ENCODE measurements around the gene DMD.

Gene DMD

GRCh38 chrX:32176510-32176909 is 1034.8 kb downstream of the DMD start:
- no peak for DNase-seq

DNA sequence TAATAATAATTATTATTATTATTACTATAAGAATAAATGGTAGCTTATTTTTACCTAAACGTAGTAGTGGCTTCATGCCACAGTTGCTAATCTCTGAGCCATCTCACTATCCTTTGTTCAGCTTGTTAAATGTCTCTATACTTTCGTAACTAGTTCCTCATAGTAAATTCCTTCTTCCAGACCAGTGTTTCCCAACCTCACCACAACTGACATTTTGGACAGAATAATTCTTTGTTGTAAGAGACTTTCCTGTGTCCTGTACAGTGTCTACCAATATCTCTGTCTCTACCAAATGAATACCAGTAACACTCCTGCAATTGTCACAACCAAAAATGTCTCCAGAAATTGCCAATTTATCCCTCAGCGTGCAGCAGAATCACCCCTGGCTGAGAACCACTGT is 1040.9 kb downstream of the DMD start:
- DNase-seq = no peak

GRCh38 chrX:32155044-32155638 is 1056.2 kb downstream of the DMD start:
- DNase-seq = no peak

GRCh38 chrX:32153585-32153984 is 1057.8 kb downstream of the DMD start:
- DNase-seq = no peak

GRCh38 chrX:32150141-32150540 is 1061.2 kb downstream of the DMD start:
- no peak for DNase-seq

- DNase-seq = no peak
Measured at GRCh38 chrX:32141841-32142240, 1069.5 kb downstream of the DMD start.

DNA sequence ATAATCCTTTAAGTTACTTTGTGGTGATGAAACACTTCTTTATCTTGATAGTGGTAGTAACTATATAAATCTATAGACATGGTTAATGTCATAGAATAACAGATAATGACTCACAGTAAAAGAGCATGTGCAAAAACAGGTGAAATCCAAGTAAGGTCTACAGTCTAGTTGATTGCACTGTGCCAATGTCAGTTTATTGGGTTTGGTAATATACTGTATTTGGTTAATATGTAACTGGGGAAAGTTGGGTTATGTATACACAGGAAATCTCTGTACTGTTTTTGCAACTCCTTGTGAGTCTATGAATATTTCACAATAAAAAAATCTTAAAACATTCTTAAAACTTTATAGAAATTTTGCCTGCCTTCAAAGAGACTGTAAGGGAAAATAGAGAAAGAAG is 1071.9 kb downstream of the DMD start:
- DNase-seq = no peak

DNA sequence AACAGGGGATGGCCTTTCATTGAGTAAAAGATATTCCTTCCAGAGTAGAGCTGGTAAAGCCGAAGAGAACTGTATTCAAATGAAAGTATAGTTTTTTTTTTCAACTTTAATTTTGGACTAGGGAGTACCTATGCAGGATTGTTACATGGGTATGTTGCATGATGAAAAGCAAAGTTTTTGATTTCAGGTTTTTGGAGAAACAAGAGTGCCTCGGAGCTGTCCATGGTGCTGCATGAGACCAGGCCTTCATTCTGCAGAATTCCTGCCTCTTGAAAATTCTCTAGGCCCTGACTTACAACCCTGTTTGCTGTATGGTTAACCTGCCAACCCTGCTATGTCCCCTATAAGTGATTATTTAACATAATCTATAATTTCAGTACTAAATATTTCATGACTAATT is 1073.8 kb downstream of the DMD start:
- DNase-seq = no peak

DNA sequence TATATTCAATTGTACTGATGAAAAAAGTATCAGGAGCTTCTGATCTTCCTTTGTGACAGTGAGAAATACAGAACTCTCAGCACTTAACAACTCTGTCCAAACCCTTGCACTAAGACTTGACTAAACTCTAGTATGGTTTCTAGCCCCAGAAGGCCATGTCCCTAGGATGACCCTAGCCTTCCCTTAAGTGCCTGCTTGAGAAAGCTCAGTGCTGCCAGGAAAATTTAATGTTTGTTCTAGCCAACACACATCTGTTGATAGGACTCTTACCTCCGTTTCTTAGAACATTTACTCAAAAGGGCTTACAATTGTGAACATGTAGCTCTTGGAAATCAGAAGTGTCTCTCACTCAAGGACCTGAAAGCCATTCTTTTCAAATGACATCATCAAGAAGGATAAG is 1084.4 kb downstream of the DMD start:
- no peak for DNase-seq

DNA sequence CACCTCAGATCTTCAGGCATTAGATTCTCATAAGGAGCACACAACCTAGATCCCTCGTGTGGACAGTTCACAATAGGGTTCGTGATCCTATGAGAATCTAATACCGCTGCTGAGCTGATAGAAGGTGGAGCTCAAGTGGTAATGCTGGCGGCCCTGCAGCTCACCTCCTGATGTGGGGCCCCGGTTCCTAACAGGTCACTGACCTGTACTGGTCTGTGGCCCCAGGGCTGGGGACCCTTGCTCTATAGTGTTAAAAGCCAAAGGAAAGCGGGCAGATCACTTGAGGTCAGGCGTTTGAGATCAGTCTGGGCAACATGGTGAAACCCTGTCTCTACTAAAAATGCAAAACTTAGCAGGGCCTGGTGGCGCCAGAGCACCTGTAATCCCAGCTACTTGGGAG is 1092.5 kb downstream of the DMD start:
- no peak for DNase-seq

DNA sequence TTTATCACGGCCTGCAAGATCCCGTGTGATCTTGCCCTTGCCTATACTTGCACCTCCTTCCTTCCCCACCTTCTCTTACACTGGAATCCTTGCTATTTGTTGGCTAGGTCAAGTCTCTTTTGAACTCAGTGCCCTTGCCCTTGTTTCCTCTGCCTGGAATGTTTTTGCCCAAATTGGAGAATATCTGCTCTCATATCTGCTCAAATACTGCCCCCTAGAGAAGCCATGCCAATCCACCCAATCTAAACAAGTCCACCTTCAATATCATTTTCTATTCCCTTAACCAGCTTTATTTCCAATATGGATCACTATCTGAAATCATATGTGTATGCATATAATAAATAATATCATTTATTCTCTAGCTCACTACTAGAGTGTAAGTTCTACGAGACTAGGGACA is 1095.3 kb downstream of the DMD start:
- DNase-seq = no peak

- no peak for DNase-seq
Measured at GRCh38 chrX:32087663-32088062, 1123.7 kb downstream of the DMD start.

DNA sequence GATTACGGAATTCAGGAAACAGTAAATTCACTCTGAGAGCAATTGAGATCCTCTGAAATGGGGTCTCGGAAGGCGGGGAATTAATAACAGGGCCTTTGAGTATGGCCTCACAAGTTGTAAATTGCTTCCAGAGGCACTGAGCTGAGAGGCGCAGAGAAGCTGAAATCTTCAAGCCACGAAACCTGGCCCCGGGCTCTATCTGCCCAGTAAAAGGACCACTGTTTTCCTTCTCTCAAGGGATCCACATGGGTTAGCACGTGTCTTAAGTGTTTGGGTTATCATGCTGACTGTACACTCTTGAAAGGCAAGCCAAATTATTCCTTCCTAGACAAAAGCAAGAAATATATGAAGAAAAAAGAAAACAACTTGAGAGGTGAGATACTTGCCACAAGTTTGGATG is 1126.6 kb downstream of the DMD start:
- DNase-seq = no peak

GRCh38 chrX:32048285-32048684 is 1163.1 kb downstream of the DMD start:
- no peak for DNase-seq

DNA sequence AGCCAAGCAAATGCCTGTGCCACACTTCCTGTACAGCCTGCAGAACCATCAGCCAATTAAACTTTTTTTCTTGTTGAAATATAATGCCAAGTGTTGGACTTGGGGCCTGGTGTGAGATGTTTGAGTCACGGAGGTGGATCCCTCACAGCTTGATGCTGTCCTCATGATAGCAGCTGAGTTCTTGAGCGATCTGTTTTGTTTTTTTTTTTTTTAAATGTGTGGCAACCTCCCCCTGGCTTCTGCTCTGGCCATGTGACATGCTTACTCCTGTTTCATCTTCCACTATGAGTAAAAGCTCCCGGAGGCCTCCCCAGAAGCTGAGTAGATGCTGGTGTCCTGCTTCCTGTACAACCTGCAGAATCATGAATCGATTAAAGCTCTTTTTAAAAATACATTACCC is 1166.2 kb downstream of the DMD start:
- no peak for DNase-seq

DNA sequence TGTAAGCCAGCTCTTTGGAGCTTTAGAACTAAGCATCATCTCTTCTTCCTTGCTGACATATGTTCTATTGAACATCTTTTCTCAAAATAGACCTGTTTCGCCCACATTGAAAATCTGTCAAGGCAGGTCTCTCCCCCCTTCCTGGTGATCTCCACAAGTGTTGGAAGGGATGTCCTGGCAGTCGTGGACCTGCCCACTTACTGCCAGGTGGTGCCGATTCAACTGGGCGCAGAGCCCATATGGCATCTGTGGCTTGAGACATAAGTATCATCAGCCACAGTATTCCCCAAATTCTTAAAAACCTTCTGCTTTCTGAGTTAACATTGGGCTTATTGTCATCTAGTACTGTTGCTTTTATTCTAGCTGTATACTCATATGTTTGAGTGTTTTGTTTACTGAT is 1170.2 kb downstream of the DMD start:
- no peak for DNase-seq

- DNase-seq = no peak
Measured at GRCh38 chrX:32026772-32027171, 1184.6 kb downstream of the DMD start.

DNA sequence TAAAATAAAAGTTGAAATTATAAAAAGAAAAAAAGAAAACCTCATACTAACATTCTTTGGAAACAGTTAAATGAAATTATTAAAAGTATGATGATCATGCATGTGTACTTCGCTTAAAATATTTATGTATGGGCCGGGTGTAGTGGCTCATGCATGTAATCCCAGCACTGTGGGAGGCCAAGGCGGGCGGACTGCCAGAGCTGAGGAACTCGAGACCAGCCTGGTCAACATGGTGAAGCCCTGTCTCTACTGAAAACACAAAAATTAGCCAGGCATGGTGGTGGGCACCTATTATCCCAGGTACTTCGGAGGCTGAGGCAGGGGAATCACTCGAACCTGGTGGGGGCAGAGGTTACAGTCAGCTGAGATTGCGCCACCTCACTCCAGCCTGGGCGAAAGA is 1187.3 kb downstream of the DMD start:
- DNase-seq = no peak

GRCh38 chrX:32016195-32016594 is 1195.2 kb downstream of the DMD start:
- no peak for DNase-seq

GRCh38 chrX:32010948-32011347 is 1200.4 kb downstream of the DMD start:
- no peak for DNase-seq

DNA sequence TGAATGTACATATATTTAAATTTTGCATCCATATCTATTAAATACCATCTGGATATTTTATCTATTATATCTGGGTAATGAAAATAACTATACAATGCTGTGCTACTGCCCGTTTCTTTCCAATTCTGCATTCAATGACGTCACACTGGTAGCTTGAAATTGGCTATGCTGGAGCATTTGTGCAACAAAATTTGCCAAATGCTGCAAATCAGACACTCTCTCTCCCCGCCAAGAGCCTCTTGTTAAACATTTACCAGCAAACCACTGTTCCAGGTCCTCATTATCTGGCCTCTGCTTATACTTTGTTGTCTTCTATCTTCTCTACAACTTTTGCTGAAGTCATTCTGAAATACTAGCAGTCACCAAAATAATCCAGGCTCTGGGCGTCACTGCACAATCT is 1201.1 kb downstream of the DMD start:
- DNase-seq = no peak

DNA sequence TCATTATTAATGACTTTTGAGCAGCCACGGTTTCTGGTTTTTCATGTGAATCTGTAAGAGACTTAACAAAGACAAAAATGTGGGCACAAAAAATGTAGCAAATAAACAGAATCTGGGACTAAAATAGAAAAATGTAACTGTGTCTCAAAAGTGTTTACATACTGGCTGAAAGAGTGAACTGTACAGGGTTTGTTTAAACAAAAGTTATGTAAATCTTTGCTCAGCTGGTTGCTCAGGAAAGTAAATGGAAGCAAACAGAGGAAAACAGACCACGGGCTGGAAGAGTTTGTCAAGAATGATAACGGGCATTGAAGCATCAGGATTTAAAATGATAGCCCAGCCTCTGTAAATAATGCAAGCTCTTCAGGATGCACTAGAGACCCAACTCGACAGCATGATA is 1217.7 kb downstream of the DMD start:
- no peak for DNase-seq

GRCh38 chrX:31988975-31989374 is 1222.4 kb downstream of the DMD start:
- no peak for DNase-seq

DNA sequence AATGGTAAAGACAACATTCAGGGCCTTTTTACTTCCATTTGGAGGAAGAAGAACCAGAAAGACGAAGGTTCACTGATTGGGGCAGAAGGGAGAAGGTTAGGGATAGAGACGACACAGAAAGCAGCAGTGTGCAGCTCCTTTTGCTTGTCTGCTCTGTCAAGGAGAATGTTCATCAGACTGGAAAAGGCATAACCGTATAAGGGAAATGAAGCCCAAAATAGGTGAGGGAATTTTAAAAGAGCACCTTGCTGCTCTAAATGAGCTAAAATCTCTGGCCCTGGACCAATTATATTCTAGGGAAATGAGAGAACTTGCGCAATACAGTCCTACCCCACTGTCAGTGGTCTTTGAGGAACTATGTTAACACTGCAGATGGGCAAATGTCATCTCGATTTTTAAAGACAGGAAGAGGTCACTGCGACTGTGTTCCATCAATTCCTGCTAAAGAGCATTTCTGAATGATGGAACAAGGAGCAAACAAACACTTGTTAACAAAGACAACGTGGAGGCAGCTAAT is 1229.7 kb downstream of the DMD start:
- DNase-seq = no peak

GRCh38 chrX:31969714-31970113 is 1241.6 kb downstream of the DMD start:
- DNase-seq = no peak

GRCh38 chrX:31962256-31962655 is 1249.1 kb downstream of the DMD start:
- DNase-seq = no peak

Data from stimulated activated CD4-positive, alpha-beta T cell treated with anti-CD3 and anti-CD28 coated beads, Interleukin-4, amount 100 ng/mL, for 24 hours (primary cell).